Stomach (tissue), 4 donors: ENCODE measurements around the gene MAP7.

ENCODE experiments used
- CTCF ChIP-seq, 7 experiments: fragments of 450-650 bp in 4 of 7; fragments of 200-600 bp in 3 of 7; sonication (generic) in 3 of 7; IDR thresholded peaks; one replicate each; pipeline ENCODE4 v1.5.1; 2016 to 2019; ENCODE audit warnings: antibody characterized with exemption in 7 of 7, control low read depth in 2 of 7, mild to moderate bottlenecking in 1 of 7
- EP300 ChIP-seq: sonication (generic); formaldehyde crosslinking; IDR thresholded peaks from one replicate; pipeline ENCODE4 v1.6.1; 2017; ENCODE audit warnings: antibody characterized with exemption
- POLR2A ChIP-seq, 4 donors: fragments of 450-650 bp; IDR thresholded peaks; one replicate each; pipeline ENCODE4 v1.6.1; 2016; ENCODE audit warnings: antibody characterized with exemption in 4 of 4, control low read depth in 2 of 4, mild to moderate bottlenecking in 1 of 4, moderate library complexity in 1 of 4

GRCh38 chr6:136387316-136387715 lies 162.9 kb downstream of the MAP7 start:
- TF ChIP-seq CTCF (IDR thresholded peaks at IDR 0.05) (no peak), EP300 (no peak), POLR2A (IDR thresholded peaks at IDR 0.05) (no peak)
